ENCODE results near the gene ELMO2.
A peak's percentile ranks its signal among the peaks of the same experiment; 100 is the strongest.

The ELMO2 gene

DNA sequence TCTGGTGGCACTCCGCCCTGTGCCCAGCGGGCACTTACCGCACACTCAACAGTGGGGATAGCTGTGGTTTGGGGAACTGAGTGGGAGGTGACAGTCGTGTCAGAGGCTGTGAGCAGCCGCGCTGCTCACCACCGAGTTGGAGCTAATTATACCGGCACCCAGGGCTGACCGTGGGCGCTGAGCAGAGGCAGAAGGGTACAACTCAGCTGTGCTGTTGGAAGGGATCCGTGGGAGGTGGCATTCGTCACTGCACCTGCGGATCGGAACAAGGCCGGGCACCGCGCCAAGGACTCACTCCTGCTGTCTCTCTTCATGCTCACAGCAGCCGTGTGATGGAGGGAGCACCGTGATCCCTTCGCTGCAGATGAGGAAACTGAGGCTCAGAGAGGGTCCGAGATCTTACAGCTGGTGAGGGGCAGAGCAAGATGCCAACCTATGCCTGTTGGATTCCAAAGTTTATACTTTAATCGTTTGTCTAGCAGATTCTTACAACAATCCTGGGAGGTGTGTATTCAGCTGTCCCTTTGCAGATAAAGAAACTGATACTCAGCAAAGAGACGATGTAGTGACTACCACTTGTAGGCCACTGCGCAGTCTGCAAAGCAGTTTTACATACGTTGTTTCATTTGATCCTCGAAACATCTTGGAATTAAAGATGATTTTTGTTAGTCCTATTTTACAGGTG is 713 bp upstream of the ELMO2 start:
- TF ChIP-seq ZFX (IDR thresholded peaks at IDR 0.05; ENCODE audit: borderline replicate concordance), result no peak
- TF ChIP-seq, protein P1, sequence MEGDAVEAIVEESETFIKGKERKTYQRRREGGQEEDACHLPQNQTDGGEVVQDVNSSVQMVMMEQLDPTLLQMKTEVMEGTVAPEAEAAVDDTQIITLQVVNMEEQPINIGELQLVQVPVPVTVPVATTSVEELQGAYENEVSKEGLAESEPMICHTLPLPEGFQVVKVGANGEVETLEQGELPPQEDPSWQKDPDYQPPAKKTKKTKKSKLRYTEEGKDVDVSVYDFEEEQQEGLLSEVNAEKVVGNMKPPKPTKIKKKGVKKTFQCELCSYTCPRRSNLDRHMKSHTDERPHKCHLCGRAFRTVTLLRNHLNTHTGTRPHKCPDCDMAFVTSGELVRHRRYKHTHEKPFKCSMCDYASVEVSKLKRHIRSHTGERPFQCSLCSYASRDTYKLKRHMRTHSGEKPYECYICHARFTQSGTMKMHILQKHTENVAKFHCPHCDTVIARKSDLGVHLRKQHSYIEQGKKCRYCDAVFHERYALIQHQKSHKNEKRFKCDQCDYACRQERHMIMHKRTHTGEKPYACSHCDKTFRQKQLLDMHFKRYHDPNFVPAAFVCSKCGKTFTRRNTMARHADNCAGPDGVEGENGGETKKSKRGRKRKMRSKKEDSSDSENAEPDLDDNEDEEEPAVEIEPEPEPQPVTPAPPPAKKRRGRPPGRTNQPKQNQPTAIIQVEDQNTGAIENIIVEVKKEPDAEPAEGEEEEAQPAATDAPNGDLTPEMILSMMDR (IDR thresholded peaks at IDR 0.05), result no peak
- peak overlapping the region; percentile 72 for H3K27ac ChIP-seq

DNA sequence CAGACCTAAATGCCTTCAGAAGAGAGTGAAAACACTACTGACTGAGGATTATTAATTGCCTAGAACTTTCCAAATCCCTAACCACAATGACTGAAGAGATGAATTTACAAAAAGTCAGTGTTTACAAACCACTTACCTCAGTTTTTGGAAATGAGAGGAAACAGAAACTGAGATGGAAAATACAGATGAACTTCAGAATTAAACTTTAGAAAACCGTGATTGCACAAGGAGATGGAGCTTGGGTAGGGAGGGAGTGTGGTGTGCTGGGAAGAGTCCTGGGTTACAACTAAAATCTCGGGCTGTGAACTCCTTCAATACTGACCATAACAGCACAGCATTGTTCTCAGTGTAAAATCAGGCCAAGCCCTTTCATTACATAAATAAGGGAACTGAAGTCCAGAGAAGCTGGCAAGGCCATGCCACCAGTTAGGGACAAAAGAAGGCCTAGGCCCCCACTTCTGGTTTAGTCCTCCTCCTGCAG is 4.0 kb downstream of the ELMO2 start:
- TF ChIP-seq, protein P1 (IDR thresholded peaks at IDR 0.05), result no peak
- TF ChIP-seq ZFX (IDR thresholded peaks at IDR 0.05; ENCODE audit: borderline replicate concordance), result no peak
- H3K27ac ChIP-seq, result no peak overlapping the region

DNA sequence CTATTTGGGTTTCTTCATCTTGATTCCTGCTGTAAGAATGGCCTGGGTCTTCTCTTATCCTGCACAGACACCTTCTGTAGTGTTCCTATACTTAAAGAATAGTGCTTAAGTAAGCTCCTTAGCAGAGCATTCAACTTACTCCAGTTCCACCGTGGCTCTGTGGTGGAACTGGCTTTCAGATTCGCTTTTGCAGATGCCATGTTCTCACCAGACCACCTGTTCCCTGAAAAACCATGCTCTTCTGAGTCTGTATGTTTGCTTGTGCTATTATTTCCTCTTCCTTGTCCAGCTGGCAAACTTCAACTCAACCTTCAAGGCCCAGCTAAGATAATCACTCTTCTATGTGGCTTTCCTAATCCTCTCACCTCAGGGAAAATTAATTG is 4.9 kb downstream of the ELMO2 start:
- no peak for TF ChIP-seq ZFX (IDR thresholded peaks at IDR 0.05; ENCODE audit: borderline replicate concordance)
- TF ChIP-seq, protein P1 (IDR thresholded peaks at IDR 0.05), result no peak
- H3K27ac ChIP-seq, result no peak overlapping the region; the same call in 1 of the 2 replicates

DNA sequence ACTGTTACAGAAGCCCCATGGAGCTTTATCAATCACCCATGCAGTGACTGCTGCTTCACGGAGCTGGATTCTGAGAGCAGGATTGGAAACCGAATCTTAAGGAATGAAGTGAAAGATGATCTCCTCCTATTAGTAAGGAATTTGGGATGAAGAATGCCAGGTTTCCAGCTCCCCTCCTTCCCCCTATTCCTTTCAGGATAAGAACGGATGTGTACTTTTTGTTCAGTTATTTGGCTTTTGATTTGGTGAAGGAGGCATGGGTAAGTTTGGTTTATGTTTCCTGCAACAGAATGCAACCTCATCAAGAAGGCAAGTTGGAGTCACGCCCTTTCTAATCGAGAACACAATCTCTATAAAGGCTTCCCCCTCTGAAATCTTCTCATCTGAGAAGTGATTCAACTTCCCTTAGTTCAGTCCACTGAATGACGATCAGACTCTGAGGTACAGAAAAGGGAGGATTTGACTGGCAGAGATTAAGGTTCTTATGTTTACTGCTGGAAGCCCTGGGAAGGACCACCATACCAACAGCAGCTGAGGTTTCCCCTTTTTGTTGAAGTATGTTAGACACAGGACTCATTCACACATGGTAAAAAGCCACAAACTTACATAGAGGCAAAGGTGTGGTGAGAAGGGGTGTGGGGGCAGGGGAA is 5.5 kb downstream of the ELMO2 start:
- TF ChIP-seq, protein P1 (IDR thresholded peaks at IDR 0.05), result no peak
- TF ChIP-seq ZFX (IDR thresholded peaks at IDR 0.05; ENCODE audit: borderline replicate concordance), result no peak
- H3K27ac ChIP-seq, result no peak overlapping the region; the same call in 1 of the 2 replicates

DNA sequence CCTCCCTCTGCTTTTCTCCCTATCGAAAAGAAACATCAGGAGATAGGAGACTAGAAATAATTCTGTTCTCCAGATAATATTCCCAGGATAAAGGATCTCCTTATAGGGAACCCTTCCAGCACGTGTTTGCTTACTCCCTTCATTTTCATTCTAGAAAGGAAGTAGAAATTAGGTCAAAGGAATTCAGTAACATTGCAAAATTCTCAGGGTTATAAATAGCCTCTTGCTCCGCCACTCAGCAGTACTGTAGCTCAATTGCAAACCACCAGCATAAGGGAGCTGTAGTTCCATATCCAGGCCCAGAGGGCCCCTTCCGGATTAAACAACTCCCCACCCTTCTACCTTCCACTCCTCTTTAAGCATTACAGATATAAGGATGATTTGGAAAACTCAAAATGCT is 6.2 kb downstream of the ELMO2 start:
- TF ChIP-seq, protein P1 (IDR thresholded peaks at IDR 0.05), result no peak
- no peak for TF ChIP-seq ZFX (IDR thresholded peaks at IDR 0.05; ENCODE audit: borderline replicate concordance)
- H3K27ac ChIP-seq, result peak overlapping the region; percentile 77

DNA sequence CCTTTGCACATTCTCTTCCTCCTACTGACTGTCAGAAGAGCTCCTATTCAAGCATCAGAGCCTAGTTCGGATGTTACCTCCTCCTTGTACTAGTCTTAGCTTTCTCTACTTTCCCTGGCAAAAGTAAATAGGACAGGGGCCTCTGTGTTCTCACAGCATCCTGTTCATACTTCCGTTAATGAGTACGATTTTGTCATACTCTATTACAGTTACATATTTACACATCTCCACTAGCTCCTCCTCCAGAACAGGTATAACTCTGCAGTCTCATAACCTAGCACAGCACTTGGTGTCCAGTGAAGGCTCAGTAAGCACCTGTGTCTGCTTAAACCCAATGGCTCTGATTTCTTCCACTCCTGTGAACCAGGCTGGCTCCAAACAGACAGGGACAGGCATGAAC is 7.0 kb downstream of the ELMO2 start:
- TF ChIP-seq, protein P1 (IDR thresholded peaks at IDR 0.05), result no peak
- no peak for TF ChIP-seq ZFX (IDR thresholded peaks at IDR 0.05; ENCODE audit: borderline replicate concordance)
- peak overlapping the region; percentile 77 for H3K27ac ChIP-seq

DNA sequence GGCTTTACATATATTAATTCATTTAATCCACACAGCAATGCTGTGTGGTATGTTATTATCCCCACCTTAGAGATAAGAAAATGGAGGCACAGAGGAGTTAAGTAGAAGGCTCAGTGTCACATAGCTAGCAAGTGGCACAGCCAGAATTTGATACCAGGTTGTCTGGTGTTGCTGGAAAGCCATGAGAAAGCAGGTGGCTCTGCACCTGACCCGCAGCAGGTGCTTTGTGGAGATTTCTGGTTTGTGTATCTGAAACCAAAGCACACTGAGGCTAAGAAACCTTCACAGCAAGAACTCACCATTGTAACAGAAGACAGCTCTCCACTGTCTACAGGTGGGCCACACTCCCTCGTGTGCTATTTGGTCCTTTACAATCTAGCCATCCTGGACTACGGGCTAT is 7.5 kb downstream of the ELMO2 start:
- H3K27ac ChIP-seq, result peak overlapping the region; percentile 77
- TF ChIP-seq, protein P1 (IDR thresholded peaks at IDR 0.05), result no peak
- TF ChIP-seq ZFX (IDR thresholded peaks at IDR 0.05; ENCODE audit: borderline replicate concordance), result no peak

All from 22Rv1 (cell line).